K562 (cell line): ENCODE measurements around the gene TMEM121B. TPM values are rescaled to one million over a fixed set of nuclear protein-coding genes. Genes with fewer than 3 reads are reported as not detected.

Source experiments
- ADNP ChIP-seq: fragments of 200-800 bp; sonication (Bioruptor generic); IDR thresholded peaks from 2 replicates; pipeline ENCODE4 v1.6.1; 2016; ENCODE audit warnings: missing genetic modification characterization, missing compliant biosample characterization
- CHD2 ChIP-seq: IDR thresholded peaks from 2 replicates; pipeline ENCODE4 v1.6.1; 2011; ENCODE audit warnings: low read depth, low read length
- DDX20 ChIP-seq: fragments of 450-650 bp; IDR thresholded peaks from 2 replicates; pipeline ENCODE4 v1.6.1; 2016; ENCODE audit warnings: missing genetic modification characterization, low read depth, mild to moderate bottlenecking, missing compliant biosample characterization, moderate library complexity
- ETV1 ChIP-seq: fragments of 450-650 bp; conservative IDR thresholded peaks from 2 replicates; pipeline ENCODE4 v1.6.1; 2016; ENCODE audit warnings: missing genetic modification characterization, control low read depth, low read depth, missing compliant biosample characterization
- ILK ChIP-seq: fragments of 450-650 bp; IDR thresholded peaks from 2 replicates; pipeline ENCODE4 v1.6.1; 2016; ENCODE audit warnings: missing genetic modification characterization, low read depth, mild to moderate bottlenecking, missing compliant biosample characterization, moderate library complexity, borderline replicate concordance
- KLF13 ChIP-seq: fragments of 450-650 bp; IDR thresholded peaks from 2 replicates; pipeline ENCODE4 v1.6.1; 2016; ENCODE audit warnings: missing genetic modification characterization, low read depth, mild to moderate bottlenecking, missing compliant biosample characterization, moderate library complexity, borderline replicate concordance
- MAFK ChIP-seq: IDR thresholded peaks from 2 replicates; pipeline ENCODE4 v1.6.1; 2011; ENCODE audit warnings: low read length, improper control_type of control experiment
- MED1 ChIP-seq: sonication (generic); formaldehyde crosslinking; IDR thresholded peaks from 2 replicates; pipeline ENCODE4 v1.8.1; 2023; ENCODE audit warnings: missing genetic modification reagents, borderline replicate concordance
- MTA1 ChIP-seq: fragments of 450-650 bp; IDR thresholded peaks from 2 replicates; pipeline ENCODE4 v1.6.1; 2017; ENCODE audit warnings: borderline replicate concordance
- POLR2G ChIP-seq: fragments of 200-400 bp; formaldehyde crosslinking; IDR thresholded peaks from 2 replicates; pipeline ENCODE4 v1.6.1; 2017; ENCODE audit warnings: low read depth, mild to moderate bottlenecking, antibody characterized with exemption, low read length, moderate library complexity
- RCOR1 ChIP-seq, 2 experiments: IDR thresholded peaks; 2 replicates each; pipeline ENCODE4 v1.6.1; 2012; ENCODE audit warnings: low read depth in 2 of 2, low read length in 2 of 2, borderline replicate concordance in 1 of 2, improper control_type of control experiment in 1 of 2
- SIN3A ChIP-seq, 2 experiments: fragments of 150-350 bp in 1 of 2; IDR thresholded peaks; 2 replicates each; pipeline ENCODE4 v1.6.1; 2011 to 2016; ENCODE audit warnings: borderline replicate concordance in 2 of 2, low read depth in 2 of 2, low read length in 2 of 2, mild to moderate bottlenecking in 2 of 2, moderate library complexity in 2 of 2; ENCODE audit not compliant: control insufficient read depth in 1 of 2
- SMARCA4 ChIP-seq: fragments of 450-650 bp; IDR thresholded peaks from 2 replicates; pipeline ENCODE4 v1.6.1; 2016
- STAT5A ChIP-seq: IDR thresholded peaks from 2 replicates; pipeline ENCODE4 v1.6.1; 2012; ENCODE audit warnings: low read length, inconsistent platforms, borderline replicate concordance
- TSC22D4 ChIP-seq: fragments of 450-650 bp; IDR thresholded peaks from 2 replicates; pipeline ENCODE4 v1.6.1; 2016; ENCODE audit warnings: missing genetic modification characterization, missing biosample characterization, control low read depth
- ZFP30 ChIP-seq: fragments of 250-450 bp; sonication (Bioruptor Pico); IDR thresholded peaks from 2 replicates; pipeline ENCODE4 v1.8.0; 2022; ENCODE audit warnings: moderate library complexity, mild to moderate bottlenecking, inconsistent platforms, borderline replicate concordance
- ZFP36 ChIP-seq: fragments of 150-350 bp; IDR thresholded peaks from 2 replicates; pipeline ENCODE4 v1.6.1; 2018; ENCODE audit warnings: low read length, low read depth; ENCODE audit not compliant: partially characterized antibody
- ZNF174 ChIP-seq: fragments of 250-450 bp; sonication (Bioruptor Pico); IDR thresholded peaks from 2 replicates; pipeline ENCODE4 v1.4.0; 2020; ENCODE audit warnings: mild to moderate bottlenecking
- ZNF263 ChIP-seq: sonication (generic); formaldehyde crosslinking; IDR thresholded peaks from 2 replicates; pipeline ENCODE4 v1.8.0; 2022; ENCODE audit warnings: mild to moderate bottlenecking, missing genetic modification reagents, borderline replicate concordance
- polyA plus RNA-seq, 8 experiments: library from polyadenylated mRNA; depleted of rRNA in 4 of 8; stranded (reverse) in 5 of 8; unstranded in 3 of 8; fragments of >200 nt; fragmentation: Nextera tagmentation in 2 of 8; fragmentation: Illumina TruSeq in 1 of 8; extraction: Ambion mirVana in 2 of 8; extraction: Trizol in 1 of 8; gene quantifications; 2 replicates each; pipeline versions ENCODE4 v1.2.1 to v1.2.3, GENCODE V29; 2011 to 2014; ENCODE audit warnings: inconsistent platforms in 1 of 8, missing spikeins in 1 of 8
- total RNA-seq, 7 experiments: library from RNA; depleted of rRNA in 6 of 7; stranded (reverse); fragments of >200 nt in 6 of 7; fragmentation: Illumina TruSeq in 2 of 7; extraction: Trizol in 2 of 7; gene quantifications; 2 replicates each; pipeline versions ENCODE4 v1.2.1 to v1.2.3, GENCODE V29; 2011 to 2021; ENCODE audit warnings: low replicate concordance in 1 of 7
- TF ChIP-seq, protein P1 (sequence below): sonication (generic); formaldehyde crosslinking; IDR thresholded peaks from 2 replicates; pipeline ENCODE4 v1.8.1; 2022; ENCODE audit warnings: missing genetic modification reagents
- TF ChIP-seq, protein P2 (sequence below): fragments of 250-450 bp; sonication (Bioruptor Pico); IDR thresholded peaks from 2 replicates; pipeline ENCODE4 v1.8.0; 2021; ENCODE audit warnings: moderate library complexity, mild to moderate bottlenecking, inconsistent platforms
- TF ChIP-seq, protein P3 (sequence below): sonication (generic); formaldehyde crosslinking; IDR thresholded peaks from 2 replicates; pipeline ENCODE4 v1.8.1; 2023; ENCODE audit warnings: mild to moderate bottlenecking, missing genetic modification reagents, moderate library complexity
- TF ChIP-seq, protein P4 (sequence below): fragments of 250-450 bp; sonication (Bioruptor Pico); IDR thresholded peaks from 2 replicates; pipeline ENCODE4 v1.5.1; 2021; ENCODE audit warnings: mild to moderate bottlenecking
- TF ChIP-seq, protein P5 (sequence below): fragments of 450-650 bp; formaldehyde crosslinking; IDR thresholded peaks from 2 replicates; pipeline ENCODE4 v1.4.0; 2020; ENCODE audit warnings: mild to moderate bottlenecking, moderate library complexity

The TMEM121B gene
- total and polyA plus RNA-seq, 9 of the 15 experiments (the other 6 are each of a cell fraction or from before 2014, with no cell fraction given) = 0.03 to 0.07 (median 0.03) TPM; not detected in 6

DNA sequence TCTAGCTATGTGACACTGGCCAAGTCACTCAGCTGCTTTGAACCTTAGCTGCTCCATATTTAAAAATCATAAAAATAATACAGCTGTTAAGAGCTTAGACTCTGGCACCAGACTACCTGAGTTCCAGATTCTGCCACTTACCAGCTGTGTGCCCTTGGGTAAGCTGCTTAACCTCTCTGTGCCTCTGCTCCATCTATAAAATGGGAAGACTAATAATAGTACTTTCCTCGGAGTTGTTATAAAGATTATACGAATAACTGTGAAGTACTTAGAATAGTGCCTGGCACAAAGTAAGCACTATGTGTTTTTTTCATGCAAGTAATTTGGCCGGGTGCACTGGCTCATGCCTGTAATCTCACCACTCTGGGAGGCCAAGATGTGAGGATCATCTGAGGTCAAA lies 36.6 kb upstream of the TMEM121B start (continued):
- TF ChIP-seq, protein P1, sequence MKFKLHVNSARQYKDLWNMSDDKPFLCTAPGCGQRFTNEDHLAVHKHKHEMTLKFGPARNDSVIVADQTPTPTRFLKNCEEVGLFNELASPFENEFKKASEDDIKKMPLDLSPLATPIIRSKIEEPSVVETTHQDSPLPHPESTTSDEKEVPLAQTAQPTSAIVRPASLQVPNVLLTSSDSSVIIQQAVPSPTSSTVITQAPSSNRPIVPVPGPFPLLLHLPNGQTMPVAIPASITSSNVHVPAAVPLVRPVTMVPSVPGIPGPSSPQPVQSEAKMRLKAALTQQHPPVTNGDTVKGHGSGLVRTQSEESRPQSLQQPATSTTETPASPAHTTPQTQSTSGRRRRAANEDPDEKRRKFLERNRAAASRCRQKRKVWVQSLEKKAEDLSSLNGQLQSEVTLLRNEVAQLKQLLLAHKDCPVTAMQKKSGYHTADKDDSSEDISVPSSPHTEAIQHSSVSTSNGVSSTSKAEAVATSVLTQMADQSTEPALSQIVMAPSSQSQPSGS (CRISPR knock-in tag) = no peak
- no peak for TF ChIP-seq MTA1
- TF ChIP-seq POLR2G = no peak
- TF ChIP-seq, protein P2, sequence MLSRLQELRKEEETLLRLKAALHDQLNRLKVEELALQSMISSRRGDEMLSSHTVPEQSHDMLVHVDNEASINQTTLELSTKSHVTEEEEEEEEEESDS (CRISPR knock-in tag) = no peak
- no peak for TF ChIP-seq ZNF174
- TF ChIP-seq RCOR1 (IDR thresholded peaks at IDR 0.05; ENCODE audit: borderline replicate concordance in 1 of 2, low read depth in 2 of 2, low read length in 2 of 2) = peak in 1 of 2 experiments; percentile 49; a peak in 1 of 4 replicates
- TF ChIP-seq MED1 (CRISPR knock-in tag) = no peak
- TF ChIP-seq DDX20 (tag) = no peak
- TF ChIP-seq, protein P3, sequence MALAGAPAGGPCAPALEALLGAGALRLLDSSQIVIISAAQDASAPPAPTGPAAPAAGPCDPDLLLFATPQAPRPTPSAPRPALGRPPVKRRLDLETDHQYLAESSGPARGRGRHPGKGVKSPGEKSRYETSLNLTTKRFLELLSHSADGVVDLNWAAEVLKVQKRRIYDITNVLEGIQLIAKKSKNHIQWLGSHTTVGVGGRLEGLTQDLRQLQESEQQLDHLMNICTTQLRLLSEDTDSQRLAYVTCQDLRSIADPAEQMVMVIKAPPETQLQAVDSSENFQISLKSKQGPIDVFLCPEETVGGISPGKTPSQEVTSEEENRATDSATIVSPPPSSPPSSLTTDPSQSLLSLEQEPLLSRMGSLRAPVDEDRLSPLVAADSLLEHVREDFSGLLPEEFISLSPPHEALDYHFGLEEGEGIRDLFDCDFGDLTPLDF (CRISPR knock-in tag) = no peak
- TF ChIP-seq ZFP36 = peak; percentile 80
- no peak for TF ChIP-seq ZNF263 (CRISPR knock-in tag)
- TF ChIP-seq SMARCA4 = no peak
- TF ChIP-seq ZFP30 (CRISPR knock-in tag) = no peak
- TF ChIP-seq, protein P4, sequence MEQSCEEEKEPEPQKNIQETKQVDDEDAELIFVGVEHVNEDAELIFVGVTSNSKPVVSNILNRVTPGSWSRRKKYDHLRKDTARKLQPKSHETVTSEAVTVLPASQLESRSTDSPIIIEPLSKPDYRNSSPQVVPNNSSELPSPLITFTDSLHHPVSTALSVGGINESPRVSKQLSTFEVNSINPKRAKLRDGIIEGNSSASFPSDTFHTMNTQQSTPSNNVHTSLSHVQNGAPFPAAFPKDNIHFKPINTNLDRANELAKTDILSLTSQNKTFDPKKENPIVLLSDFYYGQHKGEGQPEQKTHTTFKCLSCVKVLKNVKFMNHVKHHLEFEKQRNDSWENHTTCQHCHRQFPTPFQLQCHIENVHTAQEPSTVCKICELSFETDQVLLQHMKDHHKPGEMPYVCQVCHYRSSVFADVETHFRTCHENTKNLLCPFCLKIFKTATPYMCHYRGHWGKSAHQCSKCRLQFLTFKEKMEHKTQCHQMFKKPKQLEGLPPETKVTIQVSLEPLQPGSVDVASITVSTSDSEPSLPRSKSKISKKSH = no peak
- no peak for TF ChIP-seq KLF13 (tag)
- TF ChIP-seq STAT5A = no peak
- no peak for TF ChIP-seq TSC22D4
- TF ChIP-seq ILK = no peak
- 0 out of 2 replicates have a peak, but pooled peaks have one; percentile 16 for TF ChIP-seq ADNP
- no peak for TF ChIP-seq CHD2
- TF ChIP-seq ETV1 (tag) = no peak
- no peak for TF ChIP-seq MAFK
- TF ChIP-seq SIN3A (IDR thresholded peaks at IDR 0.05; ENCODE audit: borderline replicate concordance in 2 of 2, control insufficient read depth in 1 of 2, low read depth in 2 of 2, low read length in 2 of 2) = no peak
- TF ChIP-seq, protein P5, sequence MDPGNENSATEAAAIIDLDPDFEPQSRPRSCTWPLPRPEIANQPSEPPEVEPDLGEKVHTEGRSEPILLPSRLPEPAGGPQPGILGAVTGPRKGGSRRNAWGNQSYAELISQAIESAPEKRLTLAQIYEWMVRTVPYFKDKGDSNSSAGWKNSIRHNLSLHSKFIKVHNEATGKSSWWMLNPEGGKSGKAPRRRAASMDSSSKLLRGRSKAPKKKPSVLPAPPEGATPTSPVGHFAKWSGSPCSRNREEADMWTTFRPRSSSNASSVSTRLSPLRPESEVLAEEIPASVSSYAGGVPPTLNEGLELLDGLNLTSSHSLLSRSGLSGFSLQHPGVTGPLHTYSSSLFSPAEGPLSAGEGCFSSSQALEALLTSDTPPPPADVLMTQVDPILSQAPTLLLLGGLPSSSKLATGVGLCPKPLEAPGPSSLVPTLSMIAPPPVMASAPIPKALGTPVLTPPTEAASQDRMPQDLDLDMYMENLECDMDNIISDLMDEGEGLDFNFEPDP (CRISPR knock-in tag) = no peak
